ENCODE data around the gene SMIM35. TPM values are rescaled to one million over a fixed set of nuclear protein-coding genes. Genes with fewer than 3 reads are reported as not detected.

SMIM35 gene
- total and polyA plus RNA-seq, 2 donors (not counting 3 experiments of a cell fraction or from before 2014, with no cell fraction given) = not detected

GRCh38 chr11:118065384-118065783, 21.4 kb downstream of the SMIM35 start:
- CTCF ChIA-PET = no interaction called here
- FAIRE-seq (no peak), DNase-seq (ENCODE audit: low read depth, low spot score) (no peak)
- H3K4me3 ChIP-seq (replicated peaks in 1 of 3; ENCODE audit: insufficient read depth in 1 of 3, low read depth in 1 of 3, low read length in 3 of 3) = no peak overlapping the region
- H3K4me1 ChIP-seq (ENCODE audit: control insufficient read depth, extremely low read depth, insufficient read depth, low read length) = no peaks in the 10 kb centered on the region
- H3K36me3 ChIP-seq (ENCODE audit: control insufficient read depth in 2 of 2, extremely low read depth in 1 of 2, insufficient read depth in 2 of 2, low read length in 2 of 2) = no peaks in the 10 kb centered on the region
- H3K4me2 ChIP-seq (ENCODE audit: insufficient read depth, low read length) = no peak overlapping the region
- no peaks in the 10 kb centered on the region for H3K9me3 ChIP-seq (replicated peaks; ENCODE audit: control insufficient read depth, insufficient read depth, low read length)
- H4K20me1 ChIP-seq (replicated peaks; ENCODE audit: control insufficient read depth, extremely low read depth, insufficient read depth, low read length) = no peaks in the 10 kb centered on the region
- POLR2A ChIA-PET = no interaction called here
- intact Hi-C loops (cut with micrococcal nuclease) = loop anchor here (10.0 kb wide), 1 partner anchor 61 kb away; no protein-coding TSS in a partner anchor
- no peaks in the 10 kb centered on the region for H3K79me2 ChIP-seq (ENCODE audit: control insufficient read depth, insufficient read depth, low read length)
- H3K9me1 ChIP-seq (replicated peaks; ENCODE audit: control insufficient read depth, extremely low read depth, insufficient read depth, low read length) = no peaks in the 10 kb centered on the region
- dilution Hi-C loops (cut with MboI; ENCODE audit: extremely low pct_ligation_motif_present, low sequenced_read_pairs) = no loop called here
- H3K27me3 ChIP-seq (ENCODE audit: control insufficient read depth in 2 of 2, insufficient read depth in 2 of 2, low read length in 2 of 2) = no peaks in the 10 kb centered on the region
- no peak overlapping the region for H2AFZ ChIP-seq (ENCODE audit: low read depth, low read length)
- H3K27ac ChIP-seq (ENCODE audit: insufficient read depth, low read depth, low read length) = no peak overlapping the region
- no peak overlapping the region for H3K9ac ChIP-seq (replicated peaks; ENCODE audit: extremely low read depth, insufficient read depth, low read length)
- TF ChIP-seq CTCF (IDR thresholded peaks at IDR 0.05; ENCODE audit: extremely low read depth in 1 of 2, insufficient read depth in 1 of 2, low read depth in 1 of 2, low read length in 2 of 2) (no peak), MYC (IDR thresholded peaks at IDR 0.05; ENCODE audit: low read depth, low read length) (no peak), GATA2 (IDR thresholded peaks at IDR 0.05; ENCODE audit: insufficient read depth, insufficient read length, low read depth, low read length) (no peak), FOS (IDR thresholded peaks at IDR 0.05; ENCODE audit: borderline replicate concordance, insufficient read depth, low read length) (no peak), POLR2A (IDR thresholded peaks at IDR 0.05; ENCODE audit: low read depth, low read length) (no peak), POLR2AphosphoS5 (IDR thresholded peaks at IDR 0.05; ENCODE audit: insufficient read depth, low read depth, low read length) (no peak), EZH2 (IDR thresholded peaks at IDR 0.05; ENCODE audit: borderline replicate concordance, low read depth, low read length, severe bottlenecking) (no peak), MAX (IDR thresholded peaks at IDR 0.05; ENCODE audit: insufficient read depth, insufficient read length) (no peak), JUN (IDR thresholded peaks at IDR 0.05; ENCODE audit: borderline replicate concordance, insufficient read depth, insufficient read length, low read depth) (no peak)
- no TSS peak for BruUV-seq (replicated peaks)

Data from endothelial cell of umbilical vein (primary cell).